NB4 (cell line): ENCODE results near the gene WSCD1.

ENCODE experiments used
- DNase-seq: peaks from one replicate; pipeline ENCODE4 v3.0.0; 2010; ENCODE audit warnings: low read depth
- H3K4me3 ChIP-seq: one replicate; pipeline ENCODE4 v1.5.1; 2011; ENCODE audit warnings: mild to moderate bottlenecking, low read depth, low read length, moderate library complexity
- MYC ChIP-seq: IDR thresholded peaks from 2 replicates; pipeline ENCODE4 v1.6.1; 2011; ENCODE audit warnings: low read depth, low read length
- POLR2A ChIP-seq: IDR thresholded peaks from 2 replicates; pipeline ENCODE4 v1.6.1; 2011; ENCODE audit warnings: mild to moderate bottlenecking; ENCODE audit not compliant: insufficient read length; ENCODE audit errors: extremely low read depth
- TF ChIP-seq, protein P1 (sequence below): IDR thresholded peaks from 2 replicates; pipeline ENCODE4 v1.6.1; 2011; ENCODE audit warnings: low read depth, low read length
- TF ChIP-seq, protein P2 (sequence below): IDR thresholded peaks from one replicate; pipeline ENCODE4 v1.5.1; 2012; ENCODE audit warnings: low read depth, low read length

The WSCD1 gene

DNA sequence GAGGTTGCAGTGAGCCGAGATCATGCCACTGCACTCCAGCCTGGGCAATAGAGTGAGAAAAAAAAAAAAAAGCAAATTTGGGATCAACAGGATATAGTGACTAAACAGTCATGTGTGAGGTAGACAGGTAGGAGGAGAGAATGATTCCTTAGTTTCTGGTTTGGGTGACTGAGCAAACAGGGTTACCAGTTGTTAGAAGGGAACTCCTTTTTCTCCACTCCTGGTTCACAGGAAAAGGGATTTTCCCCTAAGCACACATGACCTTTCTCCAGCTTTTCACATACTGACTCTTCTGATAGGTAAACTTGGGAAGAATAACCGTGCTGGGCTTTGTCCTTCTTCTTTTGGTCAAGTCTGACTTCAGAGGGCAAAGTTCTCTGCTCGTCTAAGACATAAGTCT, 17.3 kb upstream of the WSCD1 start:
- no peak for DNase-seq
- TF ChIP-seq, protein P1, sequence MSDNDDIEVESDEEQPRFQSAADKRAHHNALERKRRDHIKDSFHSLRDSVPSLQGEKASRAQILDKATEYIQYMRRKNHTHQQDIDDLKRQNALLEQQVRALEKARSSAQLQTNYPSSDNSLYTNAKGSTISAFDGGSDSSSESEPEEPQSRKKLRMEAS, result no peak
- TF ChIP-seq MYC (no peak), POLR2A (no peak)
- TF ChIP-seq, protein P2, sequence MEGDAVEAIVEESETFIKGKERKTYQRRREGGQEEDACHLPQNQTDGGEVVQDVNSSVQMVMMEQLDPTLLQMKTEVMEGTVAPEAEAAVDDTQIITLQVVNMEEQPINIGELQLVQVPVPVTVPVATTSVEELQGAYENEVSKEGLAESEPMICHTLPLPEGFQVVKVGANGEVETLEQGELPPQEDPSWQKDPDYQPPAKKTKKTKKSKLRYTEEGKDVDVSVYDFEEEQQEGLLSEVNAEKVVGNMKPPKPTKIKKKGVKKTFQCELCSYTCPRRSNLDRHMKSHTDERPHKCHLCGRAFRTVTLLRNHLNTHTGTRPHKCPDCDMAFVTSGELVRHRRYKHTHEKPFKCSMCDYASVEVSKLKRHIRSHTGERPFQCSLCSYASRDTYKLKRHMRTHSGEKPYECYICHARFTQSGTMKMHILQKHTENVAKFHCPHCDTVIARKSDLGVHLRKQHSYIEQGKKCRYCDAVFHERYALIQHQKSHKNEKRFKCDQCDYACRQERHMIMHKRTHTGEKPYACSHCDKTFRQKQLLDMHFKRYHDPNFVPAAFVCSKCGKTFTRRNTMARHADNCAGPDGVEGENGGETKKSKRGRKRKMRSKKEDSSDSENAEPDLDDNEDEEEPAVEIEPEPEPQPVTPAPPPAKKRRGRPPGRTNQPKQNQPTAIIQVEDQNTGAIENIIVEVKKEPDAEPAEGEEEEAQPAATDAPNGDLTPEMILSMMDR, result no peak
- H3K4me3 ChIP-seq, result no peak overlapping the region

DNA sequence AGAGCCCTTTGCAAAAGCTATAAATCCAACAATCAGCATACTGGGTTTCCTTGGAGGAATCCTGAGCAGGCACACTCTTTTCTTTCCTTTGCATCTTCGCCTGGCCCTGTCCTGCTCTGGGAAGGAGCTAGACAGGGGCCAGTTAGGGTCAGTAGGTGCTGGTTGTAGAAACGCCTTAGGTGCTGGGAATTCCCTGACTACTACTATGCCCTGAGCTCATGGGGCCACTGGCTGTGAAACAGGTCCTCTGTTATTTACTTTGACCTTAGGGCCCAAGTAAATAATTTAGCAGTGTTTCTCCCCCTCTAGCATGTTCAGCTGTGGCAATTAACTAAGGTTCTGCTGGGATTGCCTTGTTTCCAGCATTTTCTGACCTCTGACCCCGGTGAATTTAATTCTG, 15.8 kb upstream of the WSCD1 start:
- TF ChIP-seq, protein P1, result no peak
- no peak for TF ChIP-seq MYC
- no peak for TF ChIP-seq POLR2A
- TF ChIP-seq, protein P2, result no peak
- no peak overlapping the region for H3K4me3 ChIP-seq
- DNase-seq, result no peak

DNA sequence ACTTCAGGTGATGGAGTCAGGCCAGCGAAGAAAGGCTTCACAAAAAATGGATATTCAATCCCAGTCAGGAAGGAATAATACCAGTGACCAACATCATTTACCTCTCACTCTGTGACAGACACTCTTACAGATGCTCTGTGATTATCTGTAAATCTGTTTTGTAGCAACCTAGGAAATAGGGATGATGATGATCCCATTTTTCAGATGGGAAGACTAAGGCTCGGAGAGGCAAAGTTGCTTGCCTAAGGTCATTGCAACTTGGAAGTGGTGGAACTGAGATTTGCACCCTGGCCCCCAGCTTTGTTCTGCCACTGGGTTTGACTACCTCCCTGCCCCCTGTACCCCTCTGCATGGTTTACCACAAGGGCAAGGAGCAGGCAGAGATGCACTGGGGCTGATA, 14.1 kb upstream of the WSCD1 start:
- DNase-seq, result no peak
- TF ChIP-seq, protein P1, result no peak
- TF ChIP-seq MYC (no peak), POLR2A (no peak)
- TF ChIP-seq, protein P2, result no peak

DNA sequence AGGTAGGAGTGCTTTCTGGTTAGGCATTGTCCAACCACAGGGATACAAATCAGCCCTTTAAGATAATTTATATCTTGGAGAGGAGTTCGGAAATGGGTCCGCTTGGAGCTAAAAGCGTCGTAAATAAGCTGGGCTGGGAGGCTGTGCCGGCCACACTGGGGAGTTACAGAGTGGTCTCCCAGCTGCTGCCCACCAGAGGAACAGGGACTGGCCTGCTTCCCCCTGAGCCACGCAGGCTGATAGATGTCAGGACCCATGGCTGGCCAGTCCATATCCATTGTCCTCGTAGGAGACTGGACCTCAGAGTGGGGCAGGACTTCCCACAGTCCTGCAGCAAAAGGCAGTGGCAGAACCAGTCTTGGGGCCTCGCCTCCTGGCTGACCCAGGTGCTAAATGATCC, 12.6 kb upstream of the WSCD1 start:
- no peak overlapping the region for H3K4me3 ChIP-seq
- DNase-seq, result no peak
- TF ChIP-seq POLR2A, result no peak
- TF ChIP-seq, protein P1, result no peak

More for the DNA sequence above, 14.1 kb upstream of the WSCD1 start:
- H3K4me3 ChIP-seq, result no peak overlapping the region

DNA sequence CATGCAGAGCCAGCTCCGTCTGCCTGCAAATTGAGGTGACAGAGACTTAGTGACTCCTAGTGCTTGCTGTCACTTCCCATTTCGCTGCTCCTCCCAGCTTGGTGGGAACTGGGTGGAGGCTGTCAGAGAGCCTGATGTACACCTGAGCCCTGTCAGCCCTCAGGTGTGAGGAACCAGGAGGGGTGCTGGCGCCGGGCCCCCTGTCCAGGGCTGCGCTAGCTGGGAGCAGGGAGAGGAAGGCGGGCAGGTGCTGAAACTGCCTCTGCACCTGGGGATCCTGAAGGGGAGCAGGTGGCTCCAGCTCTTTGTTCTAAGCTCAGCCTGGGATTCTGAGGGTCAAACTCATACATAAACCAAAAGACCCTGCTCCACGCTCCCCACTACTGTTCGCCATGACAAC, 10.8 kb upstream of the WSCD1 start:
- TF ChIP-seq MYC (no peak), POLR2A (no peak)
- TF ChIP-seq, protein P2, result no peak
- TF ChIP-seq, protein P1, result no peak
- DNase-seq, result no peak
- no peak overlapping the region for H3K4me3 ChIP-seq

DNA sequence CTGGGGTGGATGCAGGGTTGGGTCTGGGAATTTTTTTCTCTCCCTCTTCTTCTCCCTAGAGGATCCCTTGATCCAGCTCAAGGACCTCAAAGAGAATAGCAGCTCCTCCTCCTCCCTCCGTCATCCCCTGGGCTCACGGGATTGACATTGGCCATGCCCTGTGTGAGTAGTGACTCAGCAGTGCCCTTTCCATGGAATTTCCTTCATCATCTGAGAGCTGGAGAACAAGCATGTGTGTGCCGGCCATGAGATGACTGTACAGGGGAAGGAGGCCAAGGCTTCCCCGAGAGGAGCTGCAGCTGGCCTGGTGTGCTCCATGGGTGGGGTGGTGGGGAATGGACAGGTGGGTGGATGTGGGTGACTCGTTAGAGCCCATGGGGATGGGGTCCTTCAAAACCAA, 8.9 kb upstream of the WSCD1 start:
- H3K4me3 ChIP-seq, result no peak overlapping the region
- TF ChIP-seq POLR2A (no peak), MYC (no peak)
- TF ChIP-seq, protein P2, result no peak
- TF ChIP-seq, protein P1, result no peak
- DNase-seq, result no peak
